Smooth muscle cell (in vitro differentiated cells): Measurements from ENCODE around the gene PLA2G6. TPM values are rescaled to one million over a fixed set of nuclear protein-coding genes. Genes with fewer than 3 reads are reported as not detected.

Experiments
- DNase-seq: peaks from one replicate; lab custom pipeline; 2025; ENCODE audit not compliant: unreplicated experiment; lab: John Stamatoyannopoulos, UW
- H2AFZ ChIP-seq: fragments of 200-600 bp; sonication (generic); 2 replicates; pipeline ENCODE4 v1.6.0; 2016; ENCODE audit warnings: antibody characterized with exemption, low read depth, mild to moderate bottlenecking
- H3F3A ChIP-seq: fragments of 200-600 bp; sonication (generic); 2 replicates; pipeline ENCODE4 v1.6.0; 2017; ENCODE audit warnings: antibody characterized with exemption, low read depth
- H3K27ac ChIP-seq: fragments of 200-600 bp; sonication (generic); 2 replicates; pipeline ENCODE4 v1.5.1; 2016; ENCODE audit warnings: low read depth, mild to moderate bottlenecking
- H3K27me3 ChIP-seq: fragments of 200-600 bp; sonication (generic); 2 replicates; pipeline ENCODE4 v1.6.1; 2016; ENCODE audit warnings: low read depth, mild to moderate bottlenecking
- H3K36me3 ChIP-seq: fragments of 200-600 bp; sonication (generic); 2 replicates; pipeline ENCODE4 v1.5.1; 2016; ENCODE audit warnings: low read depth
- H3K4me1 ChIP-seq: fragments of 200-600 bp; sonication (generic); 2 replicates; pipeline ENCODE4 v1.5.1; 2016; ENCODE audit warnings: low read depth
- H3K4me2 ChIP-seq: fragments of 200-600 bp; sonication (generic); 2 replicates; pipeline ENCODE4 v1.6.0; 2016; ENCODE audit warnings: mild to moderate bottlenecking
- H3K4me3 ChIP-seq: fragments of 200-600 bp; sonication (generic); 2 replicates; pipeline ENCODE4 v1.5.1; 2016; ENCODE audit warnings: mild to moderate bottlenecking
- H3K79me2 ChIP-seq: fragments of 200-600 bp; sonication (generic); 2 replicates; pipeline ENCODE4 v1.6.0; 2016; ENCODE audit warnings: low read depth, mild to moderate bottlenecking
- H3K9ac ChIP-seq: fragments of 200-600 bp; sonication (generic); 2 replicates; pipeline ENCODE4 v1.6.0; 2016; ENCODE audit warnings: low read depth
- H3K9me3 ChIP-seq: fragments of 200-600 bp; sonication (generic); replicated peaks from 2 replicates; pipeline ENCODE4 v1.5.1; 2016; ENCODE audit warnings: low read depth
- H4K20me1 ChIP-seq: fragments of 200-600 bp; sonication (generic); 2 replicates; pipeline ENCODE4 v1.6.0; 2016; ENCODE audit warnings: low read depth
- CTCF ChIP-seq: fragments of 200-600 bp; sonication (generic); IDR thresholded peaks from 2 replicates; pipeline ENCODE4 v1.5.1; 2017; ENCODE audit warnings: borderline replicate concordance, mild to moderate bottlenecking, antibody characterized with exemption; ENCODE audit not compliant: insufficient read depth, poor library complexity, severe bottlenecking
- WGBS: methylation state at CpG from one replicate; pipeline ENCODE4 v1.1.7; 2016; ENCODE audit warnings: low lambda C conversion rate; 5-methylcytosine and 5-hydroxymethylcytosine counted together
- polyA plus RNA-seq: library from polyadenylated mRNA; unstranded; fragments of >200 nt; fragmentation: Nextera tagmentation; extraction: Ambion mirVana; gene quantifications from 2 replicates; pipeline ENCODE4 v1.2.1, GENCODE V29; 2016
- total RNA-seq: library from RNA; depleted of rRNA; stranded (reverse); fragments of >200 nt; gene quantifications from 2 replicates; pipeline ENCODE4 v1.2.3, GENCODE V29; 2014

PLA2G6 gene
- total and polyA plus RNA-seq, 2 experiments from 2014 or later: 6.1 to 8.9 TPM

GRCh38 chr22:38228873-38229740 lies 47.5 kb upstream of the PLA2G6 start:
- H3K79me2 ChIP-seq: no peaks in the 10 kb centered on the region
- no peak for DNase-seq
- H3F3A ChIP-seq: no peaks in the 10 kb centered on the region
- no peaks in the 10 kb centered on the region for H3K36me3 ChIP-seq
- H3K4me2 ChIP-seq: no peak overlapping the region
- H3K4me1 ChIP-seq: no peaks in the 10 kb centered on the region
- no peaks in the 10 kb centered on the region for H3K27me3 ChIP-seq
- H3K27ac ChIP-seq: peak overlapping the region; percentile 52
- H3K9ac ChIP-seq: no peak overlapping the region
- no peak overlapping the region for H3K4me3 ChIP-seq
- peaks cover 7% of the 10 kb centered on the region for H4K20me1 ChIP-seq
- 93% methylated on average over 14 of the region's 14 CpGs for WGBS
- no peaks in the 10 kb centered on the region for H3K9me3 ChIP-seq
- no peak for TF ChIP-seq CTCF
- no peak overlapping the region for H2AFZ ChIP-seq

GRCh38 chr22:38228326-38228872 lies 46.8 kb upstream of the PLA2G6 start:
- WGBS: 93% methylated on average over 3 of the region's 3 CpGs
- Histone ChIP-seq H3K4me2 (no peak overlapping the region), H3K9ac (no peak overlapping the region), H3K27ac (no peak overlapping the region), H3K9me3 (no peaks in the 10 kb centered on the region), H3F3A (no peaks in the 10 kb centered on the region), H3K4me1 (no peaks in the 10 kb centered on the region), H3K4me3 (no peak overlapping the region), H3K79me2 (no peaks in the 10 kb centered on the region), H3K27me3 (no peaks in the 10 kb centered on the region), H2AFZ (no peak overlapping the region), H4K20me1 (peaks cover 7% of the 10 kb centered on the region), H3K36me3 (no peaks in the 10 kb centered on the region)
- TF ChIP-seq CTCF: no peak
- DNase-seq: no peak

- no peaks in the 10 kb centered on the region for H3K36me3 ChIP-seq
- H3K27me3 ChIP-seq: no peaks in the 10 kb centered on the region
These were observed 45.4 kb upstream of the PLA2G6 start for GRCh38 chr22:38226853-38227649.

More at GRCh38 chr22:38226853-38227649, 45.4 kb upstream of the PLA2G6 start:
- 98% methylated on average over 25 of the region's 25 CpGs for WGBS
- peaks cover 7% of the 10 kb centered on the region for H4K20me1 ChIP-seq
- H2AFZ ChIP-seq: no peak overlapping the region
- H3K79me2 ChIP-seq: no peaks in the 10 kb centered on the region
- no peak overlapping the region for H3K9ac ChIP-seq
- H3K4me2 ChIP-seq: no peak overlapping the region
- H3F3A ChIP-seq: no peaks in the 10 kb centered on the region
- DNase-seq: no peak
- H3K4me1 ChIP-seq: no peaks in the 10 kb centered on the region
- no peaks in the 10 kb centered on the region for H3K9me3 ChIP-seq
- H3K4me3 ChIP-seq: no peak overlapping the region
- no peak for TF ChIP-seq CTCF
- H3K27ac ChIP-seq: no peak overlapping the region
